Endothelial cell of umbilical vein (primary cell): ENCODE measurements around the gene HIP1R. TPM values are rescaled to one million over a fixed set of nuclear protein-coding genes. Genes with fewer than 3 reads are reported as not detected.

Experiments
- BruUV-seq: library from RNA; stranded (reverse); fragments of 400-500 nt; replicated peaks from 2 replicates; lab custom pipeline; 2021; lab: Mats Ljungman, UMichigan
- CTCF ChIA-PET: fragments of 300-600, 350-600 bp; sonication (Branson Sonifier 250); formaldehyde crosslinking; loops from one replicate; lab custom pipeline; 2021; ENCODE audit warnings: antibody characterized with exemption, inconsistent platforms; lab: Charles Lee
- POLR2A ChIA-PET: fragments of 300-600, 350-600 bp; sonication (Branson Sonifier 250); formaldehyde crosslinking; loops from one replicate; lab custom pipeline; 2021; ENCODE audit warnings: antibody characterized with exemption, inconsistent platforms; lab: Charles Lee
- DNase-seq: peaks from one replicate; pipeline ENCODE4 v3.0.0-alpha.2; 2011; ENCODE audit warnings: low read depth, low spot score
- FAIRE-seq: peaks from 2 replicates; lab custom pipeline; 2011; peaks lifted over from hg19 to GRCh38; lab: Jason Lieb, UNC
- H2AFZ ChIP-seq: 2 replicates; pipeline ENCODE4 v1.6.0; 2012; ENCODE audit warnings: low read depth, low read length, control low read depth, inconsistent platforms
- H3K27ac ChIP-seq: 2 replicates; pipeline ENCODE4 v1.5.1; 2011; ENCODE audit warnings: low read depth, mild to moderate bottlenecking, control low read depth, low read length, moderate library complexity; ENCODE audit not compliant: insufficient read depth
- H3K27me3 ChIP-seq, 2 experiments: 2 replicates each; pipeline versions ENCODE4 v1.6.0 to v1.6.1; 2011; ENCODE audit warnings: low read length in 2 of 2, mixed read lengths in 1 of 2; ENCODE audit not compliant: control insufficient read depth in 2 of 2, insufficient read depth in 2 of 2
- H3K36me3 ChIP-seq, 2 experiments: 2 replicates in 1 of 2; 3 replicates in 1 of 2; pipeline ENCODE4 v1.5.1; 2011; ENCODE audit warnings: low read length in 2 of 2, mild to moderate bottlenecking in 1 of 2, moderate library complexity in 1 of 2; ENCODE audit not compliant: control insufficient read depth in 2 of 2, insufficient read depth in 2 of 2; ENCODE audit errors: extremely low read depth in 1 of 2
- H3K4me1 ChIP-seq: 3 replicates; pipeline ENCODE4 v1.5.1; 2011; ENCODE audit warnings: mild to moderate bottlenecking, low read length; ENCODE audit not compliant: control insufficient read depth, insufficient read depth; ENCODE audit errors: extremely low read depth
- H3K4me2 ChIP-seq: 2 replicates; pipeline ENCODE4 v1.6.1; 2011; ENCODE audit warnings: low read length, control low read depth, mixed read lengths; ENCODE audit not compliant: insufficient read depth
- H3K4me3 ChIP-seq, 3 experiments: fragments of 200-600 bp in 1 of 3; sonication (generic), shearing (Covaris generic) in 1 of 3; replicated peaks in 1 of 3; 2 replicates each; pipeline ENCODE4 v1.5.1; 2011 to 2016; ENCODE audit warnings: control low read depth in 3 of 3, low read length in 3 of 3, mild to moderate bottlenecking in 2 of 3, inconsistent platforms in 1 of 3, low read depth in 1 of 3, moderate library complexity in 1 of 3; ENCODE audit not compliant: insufficient read depth in 1 of 3
- H3K79me2 ChIP-seq: 2 replicates; pipeline ENCODE4 v1.6.0; 2012; ENCODE audit warnings: low read length, inconsistent platforms; ENCODE audit not compliant: control insufficient read depth, insufficient read depth
- H3K9ac ChIP-seq: replicated peaks from 2 replicates; pipeline ENCODE3; 2011; ENCODE audit warnings: low read length, control low read depth; ENCODE audit not compliant: insufficient read depth; ENCODE audit errors: extremely low read depth
- H3K9me1 ChIP-seq: replicated peaks from 3 replicates; pipeline ENCODE4 v1.6.0; 2011; ENCODE audit warnings: mild to moderate bottlenecking, low read length; ENCODE audit not compliant: control insufficient read depth, insufficient read depth; ENCODE audit errors: extremely low read depth
- H3K9me3 ChIP-seq: replicated peaks from 2 replicates; pipeline ENCODE4 v1.5.1; 2012; ENCODE audit warnings: low read length, inconsistent platforms; ENCODE audit not compliant: control insufficient read depth, insufficient read depth
- H4K20me1 ChIP-seq: replicated peaks from 2 replicates; pipeline ENCODE3; 2011; ENCODE audit warnings: mild to moderate bottlenecking, low read length; ENCODE audit not compliant: control insufficient read depth, insufficient read depth; ENCODE audit errors: extremely low read depth
- EZH2 ChIP-seq: IDR thresholded peaks from 2 replicates; pipeline ENCODE4 v1.6.1; 2012; ENCODE audit warnings: borderline replicate concordance, low read depth, mild to moderate bottlenecking, moderate library complexity, low read length, inconsistent platforms; ENCODE audit not compliant: severe bottlenecking
- FOS ChIP-seq: IDR thresholded peaks from 2 replicates; pipeline ENCODE4 v1.6.1; 2011; ENCODE audit warnings: mild to moderate bottlenecking, low read length, moderate library complexity, borderline replicate concordance; ENCODE audit not compliant: insufficient read depth
- GATA2 ChIP-seq: IDR thresholded peaks from 2 replicates; pipeline ENCODE4 v1.7.0; 2011; ENCODE audit warnings: low read depth, mild to moderate bottlenecking, moderate library complexity, mixed read lengths, low read length; ENCODE audit not compliant: insufficient read length, insufficient read depth
- MYC ChIP-seq: IDR thresholded peaks from one replicate; pipeline ENCODE4 v1.6.1; 2011; ENCODE audit warnings: mild to moderate bottlenecking, low read depth, low read length
- POLR2A ChIP-seq: IDR thresholded peaks from 2 replicates; pipeline ENCODE4 v1.6.1; 2012; ENCODE audit warnings: low read depth, mild to moderate bottlenecking, control low read depth, low read length
- dilution Hi-C: fragments of 300-500 bp; cut with MboI; formaldehyde crosslinking; loops from one replicate; pipeline ENCODE4 v1.15.0; 2019; ENCODE audit warnings: low sequenced_read_pairs; ENCODE audit not compliant: extremely low pct_ligation_motif_present
- intact Hi-C: fragments of 100-400 bp; cut with micrococcal nuclease; formaldehyde crosslinking; loops from one replicate; pipeline ENCODE4 v1.10.0; 2022
- polyA plus RNA-seq, 4 experiments: library from polyadenylated mRNA; depleted of rRNA in 3 of 4; stranded (reverse) in 3 of 4; unstranded in 1 of 4; fragments of >200 nt; gene quantifications; 2 replicates each; pipeline versions ENCODE4 v1.2.1 to v1.2.3, GENCODE V29; 2011 to 2012; ENCODE audit warnings: missing spikeins in 1 of 4
- total RNA-seq: library from RNA; stranded (reverse); gene quantifications from 2 replicates; pipeline ENCODE4 v1.2.3, GENCODE V29; 2021
- TF ChIP-seq, protein P1 (sequence below), 2 donors: IDR thresholded peaks; 1 replicate in 1 of 2; 2 replicates in 1 of 2; pipeline ENCODE4 v1.5.1; 2011; ENCODE audit warnings: low read length in 2 of 2, mild to moderate bottlenecking in 2 of 2, moderate library complexity in 2 of 2, control low read depth in 1 of 2, inconsistent platforms in 1 of 2, low read depth in 1 of 2; ENCODE audit not compliant: insufficient read depth in 1 of 2; ENCODE audit errors: extremely low read depth in 1 of 2
- TF ChIP-seq, protein P2 (sequence below): IDR thresholded peaks from 2 replicates; pipeline ENCODE4 v1.6.1; 2011; ENCODE audit not compliant: insufficient read depth, insufficient read length

HIP1R gene
- total and polyA plus RNA-seq, 2 donors (not counting 3 experiments of a cell fraction or from before 2014, with no cell fraction given): 111 to 122 TPM

DNA sequence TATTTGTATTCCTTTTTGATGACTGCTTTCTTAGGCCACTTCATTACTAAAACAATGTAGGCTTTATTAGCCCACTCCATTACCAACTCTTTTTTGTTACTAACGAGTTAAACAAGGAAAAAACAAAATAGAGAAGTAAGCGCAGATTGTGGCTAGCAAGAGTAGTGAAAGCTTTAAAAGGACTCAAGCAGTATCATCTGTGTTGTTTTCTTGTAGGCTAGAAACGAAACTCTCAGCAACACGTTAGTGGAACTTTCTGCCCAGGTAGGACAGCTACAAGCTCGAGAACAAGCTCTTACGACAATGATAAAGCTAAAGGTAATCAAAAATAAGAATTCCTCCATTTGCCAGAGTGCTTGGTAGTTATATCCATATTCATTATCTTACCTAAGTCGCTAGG lies 49.8 kb upstream of the HIP1R start:
- CTCF ChIA-PET: no interaction called here
- H3K9me1 ChIP-seq: no peaks in the 10 kb centered on the region
- H3K79me2 ChIP-seq: no peaks in the 10 kb centered on the region
- POLR2A ChIA-PET: no interaction called here
- H3K9me3 ChIP-seq: no peaks in the 10 kb centered on the region
- TF ChIP-seq POLR2A (no peak), EZH2 (no peak), GATA2 (no peak), MYC (no peak), FOS (no peak)
- TF ChIP-seq, protein P1, sequence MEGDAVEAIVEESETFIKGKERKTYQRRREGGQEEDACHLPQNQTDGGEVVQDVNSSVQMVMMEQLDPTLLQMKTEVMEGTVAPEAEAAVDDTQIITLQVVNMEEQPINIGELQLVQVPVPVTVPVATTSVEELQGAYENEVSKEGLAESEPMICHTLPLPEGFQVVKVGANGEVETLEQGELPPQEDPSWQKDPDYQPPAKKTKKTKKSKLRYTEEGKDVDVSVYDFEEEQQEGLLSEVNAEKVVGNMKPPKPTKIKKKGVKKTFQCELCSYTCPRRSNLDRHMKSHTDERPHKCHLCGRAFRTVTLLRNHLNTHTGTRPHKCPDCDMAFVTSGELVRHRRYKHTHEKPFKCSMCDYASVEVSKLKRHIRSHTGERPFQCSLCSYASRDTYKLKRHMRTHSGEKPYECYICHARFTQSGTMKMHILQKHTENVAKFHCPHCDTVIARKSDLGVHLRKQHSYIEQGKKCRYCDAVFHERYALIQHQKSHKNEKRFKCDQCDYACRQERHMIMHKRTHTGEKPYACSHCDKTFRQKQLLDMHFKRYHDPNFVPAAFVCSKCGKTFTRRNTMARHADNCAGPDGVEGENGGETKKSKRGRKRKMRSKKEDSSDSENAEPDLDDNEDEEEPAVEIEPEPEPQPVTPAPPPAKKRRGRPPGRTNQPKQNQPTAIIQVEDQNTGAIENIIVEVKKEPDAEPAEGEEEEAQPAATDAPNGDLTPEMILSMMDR (IDR thresholded peaks at IDR 0.05; ENCODE audit: extremely low read depth in 1 of 2, insufficient read depth in 1 of 2, low read depth in 1 of 2, low read length in 2 of 2): no peak
- TF ChIP-seq, protein P2, sequence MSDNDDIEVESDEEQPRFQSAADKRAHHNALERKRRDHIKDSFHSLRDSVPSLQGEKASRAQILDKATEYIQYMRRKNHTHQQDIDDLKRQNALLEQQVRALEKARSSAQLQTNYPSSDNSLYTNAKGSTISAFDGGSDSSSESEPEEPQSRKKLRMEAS: no peak
- DNase-seq (no peak), FAIRE-seq (no peak)
- H3K9ac ChIP-seq: no peak overlapping the region
- H3K4me3 ChIP-seq: no peak overlapping the region
- no peak overlapping the region for H3K27ac ChIP-seq
- intact Hi-C loops (no loop called here), dilution Hi-C loops (no loop called here)
- no peaks in the 10 kb centered on the region for H3K36me3 ChIP-seq
- H3K27me3 ChIP-seq: no peaks in the 10 kb centered on the region
- BruUV-seq: no TSS peak
- H2AFZ ChIP-seq: no peak overlapping the region
- H3K4me1 ChIP-seq: no peaks in the 10 kb centered on the region
- H3K4me2 ChIP-seq: no peak overlapping the region
- H4K20me1 ChIP-seq: no peaks in the 10 kb centered on the region
